Stimulated activated CD8-positive, alpha-beta memory T cell treated with anti-CD3 and anti-CD28 coated beads, Interleukin-4, amount 100 ng/mL, for 48 hours (primary cell): Measurements from ENCODE around the gene ATAD3B.
A peak's percentile ranks its signal among the peaks of the same experiment; 100 is the strongest.
"Not testable (repeated sequence)": the region's sequence is repeated elsewhere in the genome, so short reads cannot be mapped to it uniquely, and the experiment has no call there.

Experiments used
- DNase-seq: peaks from one replicate; pipeline ENCODE4 v3.0.0-alpha.2; 2020

ATAD3B gene

DNA sequence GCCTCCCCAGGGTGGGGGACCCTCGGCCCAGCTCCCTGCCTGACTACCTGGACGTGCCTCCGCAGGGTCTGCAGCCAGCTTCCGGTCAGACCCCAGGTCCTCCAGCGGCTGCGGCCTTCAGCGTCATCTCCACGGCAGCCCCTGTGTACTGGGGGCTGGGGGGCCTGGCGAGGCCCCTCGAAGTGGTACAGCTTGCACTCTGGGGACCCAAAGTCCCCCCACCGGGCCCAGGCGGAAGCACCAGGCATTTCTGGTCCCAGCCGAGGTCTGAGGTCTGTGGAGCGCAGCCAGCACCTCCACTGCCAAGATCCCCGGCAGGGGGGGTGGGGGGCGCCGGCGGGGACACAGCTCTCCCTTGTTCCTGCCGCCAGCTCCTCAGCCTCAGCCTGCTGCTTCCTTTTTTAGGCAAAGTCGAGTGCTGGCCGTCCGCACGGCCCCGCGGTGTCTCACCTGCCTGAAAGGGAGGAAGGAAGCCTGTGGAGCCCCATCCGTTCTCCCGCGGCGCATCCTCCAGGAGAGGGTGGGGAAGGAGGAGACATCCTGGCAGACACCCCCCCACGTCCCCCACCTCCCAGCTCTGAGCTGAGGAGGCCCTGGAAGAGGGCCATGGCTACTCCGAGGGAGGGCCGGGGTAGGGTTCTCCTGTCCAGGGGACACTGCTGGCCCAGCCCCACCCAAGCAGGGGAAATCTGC lies 37.3 kb upstream of the ATAD3B start:
- DNase-seq = peak; percentile 40

DNA sequence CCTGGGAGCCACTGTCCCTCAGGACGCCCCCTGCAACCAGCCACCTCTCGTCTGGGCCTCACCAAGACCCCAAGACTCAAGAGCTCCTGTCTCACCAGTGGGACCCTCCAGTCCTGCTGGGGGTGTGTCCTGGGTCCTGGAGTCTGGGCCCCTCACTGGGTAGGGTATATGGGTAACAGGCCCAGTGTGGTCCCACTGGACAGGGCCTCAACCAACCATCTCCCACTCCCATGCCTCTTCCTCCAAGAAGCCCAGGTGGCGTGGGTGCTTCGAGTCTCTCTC lies 36.8 kb upstream of the ATAD3B start:
- no peak for DNase-seq

DNA sequence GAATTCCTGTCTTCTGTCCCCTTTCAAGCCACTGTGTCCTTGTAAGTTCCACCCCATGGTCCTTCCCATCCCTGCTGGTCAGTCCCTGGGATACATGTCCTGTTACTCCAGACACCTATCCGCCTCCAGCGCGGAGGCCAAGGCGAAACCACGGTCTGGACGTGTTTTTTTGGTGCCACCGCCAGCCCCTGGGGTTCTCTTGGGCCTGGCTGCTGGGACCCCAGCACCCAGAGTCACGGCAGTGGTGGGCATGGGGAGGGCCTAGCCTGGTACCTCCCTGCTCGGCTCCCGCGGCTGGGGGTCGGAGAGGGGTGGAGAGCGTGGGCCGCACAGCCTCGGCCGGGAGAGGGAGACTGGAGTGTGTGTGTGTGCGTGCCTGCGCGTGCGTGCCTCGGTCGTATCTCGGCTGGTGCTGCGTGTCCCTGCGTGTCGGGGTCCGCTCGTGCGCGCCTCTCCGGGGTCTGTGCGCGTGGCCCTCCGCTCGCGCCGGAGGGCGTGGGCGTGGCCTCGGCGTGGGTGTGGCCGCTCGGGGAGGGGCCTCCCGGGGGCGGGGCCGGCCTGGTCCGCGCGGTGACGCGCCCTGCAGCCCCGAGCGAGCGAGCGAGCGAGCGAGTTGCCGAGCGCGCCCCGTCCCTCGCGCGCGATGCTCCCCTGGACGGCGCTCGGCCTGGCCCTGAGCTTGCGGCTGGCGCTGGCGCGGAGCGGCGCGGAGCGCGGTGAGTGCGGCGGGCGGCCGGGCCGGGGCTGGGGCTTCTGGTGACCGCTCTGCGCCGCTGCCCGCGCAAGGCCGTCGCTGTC lies 36.3 kb upstream of the ATAD3B start, which contains the start of gene VWA1:
TSS of gene VWA1 (plus strand) at position 585 of the 798 bp plus-strand sequence. CDS start at position 644, 59 bp downstream.
- peak; percentile 86 for DNase-seq

DNA sequence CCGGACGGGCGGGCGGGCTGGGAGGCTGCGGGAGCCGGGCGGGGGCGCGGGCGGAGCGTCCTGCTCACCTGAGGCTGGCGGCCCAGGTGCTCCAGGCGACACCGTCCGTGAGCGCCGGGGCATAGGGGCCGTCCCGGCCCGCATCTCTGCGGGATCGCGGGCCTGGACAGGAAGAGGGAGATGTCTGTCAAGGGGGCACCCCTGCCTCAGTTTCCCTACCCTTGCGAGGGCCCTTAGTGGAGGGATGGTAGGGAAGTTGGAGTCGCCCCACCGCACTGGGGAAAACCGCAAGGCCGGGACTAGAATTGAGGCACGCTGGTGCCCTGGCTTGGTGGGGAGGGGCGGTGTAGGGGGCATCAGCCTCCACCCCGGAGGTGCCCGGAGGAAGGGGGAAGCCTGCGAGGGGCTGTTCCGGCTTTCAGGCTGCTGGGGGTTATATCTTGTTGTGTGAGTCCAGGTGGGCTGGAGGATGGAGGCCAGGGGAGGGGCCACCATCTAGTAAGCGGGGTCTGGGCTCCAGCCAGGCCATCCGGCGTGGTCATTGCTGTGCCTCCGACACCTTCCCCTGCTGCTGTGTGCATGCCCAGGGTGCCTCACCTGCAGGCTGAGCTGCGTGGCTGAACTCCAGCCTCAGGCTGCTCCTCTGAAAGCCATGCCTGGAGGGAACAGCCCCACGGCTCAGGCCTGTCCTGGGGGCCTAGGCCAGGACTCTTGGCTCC lies 35.5 kb upstream of the ATAD3B start:
- no peak for DNase-seq

DNA sequence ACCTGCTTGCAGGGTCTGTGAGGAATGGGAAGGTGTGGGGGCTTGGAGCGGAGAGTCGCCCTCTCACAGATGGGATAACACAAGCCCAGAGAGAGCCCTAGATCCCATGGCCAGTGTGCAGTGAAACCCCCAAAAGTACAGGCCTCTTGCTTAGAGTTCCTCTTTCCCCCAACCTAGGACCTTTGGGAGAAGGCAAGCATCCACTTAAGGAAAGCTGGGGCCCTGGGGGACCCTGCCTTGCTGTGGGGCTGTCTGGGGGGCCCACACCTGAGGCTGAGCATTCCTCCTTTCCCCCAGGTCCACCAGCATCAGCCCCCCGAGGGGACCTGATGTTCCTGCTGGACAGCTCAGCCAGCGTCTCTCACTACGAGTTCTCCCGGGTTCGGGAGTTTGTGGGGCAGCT lies 34.9 kb upstream of the ATAD3B start:
- DNase-seq = no peak

DNA sequence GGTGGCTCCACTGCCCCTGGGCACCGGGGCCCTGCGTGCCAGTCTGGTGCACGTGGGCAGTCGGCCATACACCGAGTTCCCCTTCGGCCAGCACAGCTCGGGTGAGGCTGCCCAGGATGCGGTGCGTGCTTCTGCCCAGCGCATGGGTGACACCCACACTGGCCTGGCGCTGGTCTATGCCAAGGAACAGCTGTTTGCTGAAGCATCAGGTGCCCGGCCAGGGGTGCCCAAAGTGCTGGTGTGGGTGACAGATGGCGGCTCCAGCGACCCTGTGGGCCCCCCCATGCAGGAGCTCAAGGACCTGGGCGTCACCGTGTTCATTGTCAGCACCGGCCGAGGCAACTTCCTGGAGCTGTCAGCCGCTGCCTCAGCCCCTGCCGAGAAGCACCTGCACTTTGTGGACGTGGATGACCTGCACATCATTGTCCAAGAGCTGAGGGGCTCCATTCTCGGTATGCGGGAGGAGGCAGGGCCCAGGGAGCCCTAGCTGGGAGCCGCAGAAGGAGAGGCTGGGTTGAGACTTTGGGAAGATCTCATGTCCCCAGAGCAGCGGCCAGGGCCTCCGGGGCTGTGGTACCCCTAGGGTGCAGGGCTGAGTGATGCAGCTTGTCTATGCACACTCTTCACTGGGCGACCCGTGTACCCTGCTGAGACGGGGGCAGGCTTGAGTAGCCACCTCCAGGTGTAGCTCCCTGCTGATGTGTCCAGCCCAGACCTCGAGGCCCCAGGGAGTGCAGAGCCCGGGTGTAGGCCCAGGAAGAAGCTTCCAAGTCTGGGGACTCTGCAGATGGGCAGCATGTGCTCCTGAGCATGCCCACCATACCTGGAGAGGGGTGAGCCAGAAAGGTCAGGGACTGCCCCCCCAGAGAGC lies 34.3 kb upstream of the ATAD3B start:
- DNase-seq = no peak

DNA sequence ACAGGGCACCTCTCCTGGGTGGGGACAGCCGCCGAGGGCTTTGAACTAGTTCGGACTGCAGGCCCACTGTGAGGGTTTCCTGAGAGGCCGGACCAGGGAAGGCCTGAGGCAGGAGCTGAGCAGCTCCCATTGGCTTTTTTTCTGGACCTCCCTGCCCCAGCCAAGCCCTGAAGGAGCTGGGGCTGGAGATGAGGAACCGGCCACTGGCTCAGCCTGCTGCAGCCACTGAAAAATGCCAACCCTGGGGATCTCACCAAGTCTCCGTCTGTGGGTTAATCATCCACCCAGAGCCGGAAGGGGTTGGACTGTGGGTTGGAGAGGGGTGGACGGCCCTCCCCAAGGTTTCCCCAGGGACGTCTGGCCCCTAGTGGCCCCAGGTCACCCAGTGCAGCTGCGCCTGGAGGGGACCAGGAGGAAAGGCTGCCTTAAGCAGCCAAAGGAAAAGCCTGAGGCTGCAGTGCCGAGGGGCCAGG lies 33.6 kb upstream of the ATAD3B start:
- DNase-seq = no peak

DNA sequence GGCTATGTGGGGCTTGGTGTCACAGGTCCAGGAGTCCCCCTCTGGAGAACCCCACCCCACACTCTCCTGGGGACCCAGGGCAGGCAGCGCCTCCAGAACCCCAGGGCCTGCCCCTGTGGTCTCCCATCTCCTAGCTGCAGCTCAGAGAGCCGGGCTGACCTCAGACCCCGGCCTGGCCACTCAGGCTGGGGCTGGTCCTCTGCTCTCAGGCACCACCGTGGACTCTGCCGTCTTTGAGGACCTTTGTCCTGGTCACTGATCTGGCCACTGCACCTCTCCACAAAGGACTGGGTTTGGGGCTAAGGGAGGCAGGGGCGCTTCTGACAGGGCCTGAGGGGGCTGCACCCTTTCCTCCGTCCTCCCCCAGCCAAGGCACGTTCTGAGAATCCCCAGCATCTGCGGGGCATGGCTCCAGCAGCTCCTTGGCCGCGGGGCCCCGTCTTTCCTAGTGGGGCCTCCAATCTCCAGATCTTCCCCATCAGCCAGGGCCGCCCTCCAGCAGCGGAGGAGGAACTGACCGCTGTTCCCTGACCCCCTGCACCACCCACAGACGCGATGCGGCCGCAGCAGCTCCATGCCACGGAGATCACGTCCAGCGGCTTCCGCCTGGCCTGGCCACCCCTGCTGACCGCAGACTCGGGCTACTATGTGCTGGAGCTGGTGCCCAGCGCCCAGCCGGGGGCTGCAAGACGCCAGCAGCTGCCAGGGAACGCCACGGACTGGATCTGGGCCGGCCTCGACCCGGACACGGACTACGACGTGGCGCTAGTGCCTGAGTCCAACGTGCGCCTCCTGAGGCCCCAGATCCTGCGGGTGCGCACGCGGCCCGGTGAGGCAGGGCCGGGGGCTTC lies 32.8 kb upstream of the ATAD3B start:
- DNase-seq = no peak

DNA sequence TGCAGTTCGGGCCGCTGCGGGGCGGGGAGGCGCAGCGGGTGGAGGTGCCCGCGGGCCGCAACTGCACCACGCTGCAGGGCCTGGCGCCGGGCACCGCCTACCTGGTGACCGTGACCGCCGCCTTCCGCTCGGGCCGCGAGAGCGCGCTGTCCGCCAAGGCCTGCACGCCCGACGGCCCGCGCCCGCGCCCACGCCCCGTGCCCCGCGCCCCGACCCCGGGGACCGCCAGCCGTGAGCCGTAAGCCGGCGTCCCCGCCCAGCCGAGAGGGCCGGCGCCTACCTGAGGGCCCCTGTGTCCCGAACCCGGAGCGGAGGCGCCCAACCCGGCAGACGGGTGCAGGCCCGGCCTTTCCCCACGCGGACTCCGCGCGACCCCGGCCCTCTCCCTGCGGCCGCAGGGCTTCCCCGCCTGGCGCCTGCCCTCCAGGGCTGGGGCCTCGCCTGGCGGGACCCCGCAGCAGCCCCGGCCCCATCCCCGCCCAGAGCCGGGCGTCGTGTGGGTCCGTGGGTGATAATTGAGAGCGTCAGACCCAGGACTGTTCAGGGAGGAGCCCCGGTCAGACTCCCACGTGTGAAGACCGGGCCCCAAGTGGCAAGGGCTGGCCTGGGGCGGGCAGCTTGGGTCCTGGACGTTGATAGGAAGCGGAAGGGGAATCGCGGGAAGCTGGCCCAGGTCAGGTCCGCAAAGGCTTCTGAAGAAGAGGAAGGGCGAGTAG lies 31.9 kb upstream of the ATAD3B start:
- DNase-seq = no peak

DNA sequence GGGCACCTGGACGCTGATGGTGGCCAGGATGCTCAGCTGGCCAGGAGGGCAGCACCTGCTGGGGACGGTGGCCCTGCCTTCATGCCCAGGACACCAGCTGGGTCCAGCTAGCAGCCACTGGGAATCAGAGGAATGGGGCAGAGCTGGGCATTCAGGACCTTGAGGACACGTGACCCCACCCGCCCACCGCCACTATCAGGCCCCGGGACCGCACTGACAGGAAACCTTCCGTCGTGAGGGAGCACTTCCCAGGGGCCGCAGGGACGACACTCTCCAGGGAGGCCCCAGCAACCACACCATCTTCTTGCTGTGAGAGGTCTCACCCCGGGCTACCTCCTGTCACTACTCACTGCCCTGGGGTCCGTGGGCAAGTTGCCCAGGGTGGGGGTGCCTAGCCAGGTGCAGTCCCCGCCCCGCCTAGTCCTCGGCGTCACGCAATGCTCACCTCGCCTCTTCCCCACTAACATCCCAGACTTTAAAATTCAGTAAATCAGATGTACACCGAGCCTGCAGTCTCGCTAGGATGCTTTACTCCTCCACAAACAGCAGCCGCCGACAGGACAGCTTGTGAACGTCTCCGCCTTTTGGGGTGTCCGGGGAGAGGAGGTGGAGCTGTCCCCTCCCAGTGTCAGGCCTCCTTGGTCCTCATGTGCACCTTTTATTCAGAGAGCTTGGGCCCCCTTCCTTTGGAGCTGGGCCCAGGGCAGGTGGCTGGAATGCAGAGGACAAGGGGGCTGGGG lies 31.1 kb upstream of the ATAD3B start:
- DNase-seq = no peak

DNA sequence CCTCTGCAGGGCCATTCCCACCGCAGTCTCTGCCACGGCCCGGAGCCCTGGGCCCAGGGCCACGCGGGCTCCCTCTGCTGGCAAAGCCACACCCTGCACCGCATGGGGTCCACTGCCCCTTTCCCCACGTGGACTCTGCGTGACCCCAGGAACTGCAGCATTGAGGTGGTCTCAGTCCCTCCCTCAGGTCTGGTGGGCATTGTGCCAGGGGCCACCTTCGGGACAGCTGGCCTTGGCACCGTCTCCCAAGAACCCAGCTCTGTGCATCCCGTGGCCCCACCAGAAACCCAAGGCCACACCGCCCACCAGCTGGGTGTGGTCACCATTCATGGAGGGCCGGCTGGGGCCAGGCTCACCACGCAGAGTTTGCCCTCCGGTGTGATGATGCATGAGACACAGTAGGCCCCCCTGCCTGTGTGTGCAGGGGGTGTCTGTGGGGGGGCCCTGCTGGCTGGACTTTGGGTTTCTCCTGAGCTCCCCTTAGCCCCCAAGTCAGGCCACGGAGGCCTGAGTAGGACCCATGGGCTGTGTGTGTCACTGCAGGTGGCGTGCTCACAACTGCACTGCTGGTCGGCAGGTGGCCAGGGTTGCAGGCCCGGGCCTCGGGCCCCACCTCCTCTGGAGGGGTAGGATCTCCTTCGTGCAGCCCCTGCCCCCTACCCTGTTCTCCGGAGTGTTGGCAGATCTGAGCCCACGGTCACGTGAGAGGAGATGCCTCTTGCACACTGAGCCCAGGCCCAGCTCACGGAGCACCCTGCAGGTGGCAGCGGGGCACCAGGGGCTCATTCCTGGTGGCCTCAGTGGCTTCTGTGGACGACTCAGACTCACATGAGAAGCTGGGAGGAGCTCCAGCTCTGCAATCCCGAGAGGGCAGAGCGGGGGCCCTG lies 30.3 kb upstream of the ATAD3B start:
- DNase-seq = peak; percentile 84

DNA sequence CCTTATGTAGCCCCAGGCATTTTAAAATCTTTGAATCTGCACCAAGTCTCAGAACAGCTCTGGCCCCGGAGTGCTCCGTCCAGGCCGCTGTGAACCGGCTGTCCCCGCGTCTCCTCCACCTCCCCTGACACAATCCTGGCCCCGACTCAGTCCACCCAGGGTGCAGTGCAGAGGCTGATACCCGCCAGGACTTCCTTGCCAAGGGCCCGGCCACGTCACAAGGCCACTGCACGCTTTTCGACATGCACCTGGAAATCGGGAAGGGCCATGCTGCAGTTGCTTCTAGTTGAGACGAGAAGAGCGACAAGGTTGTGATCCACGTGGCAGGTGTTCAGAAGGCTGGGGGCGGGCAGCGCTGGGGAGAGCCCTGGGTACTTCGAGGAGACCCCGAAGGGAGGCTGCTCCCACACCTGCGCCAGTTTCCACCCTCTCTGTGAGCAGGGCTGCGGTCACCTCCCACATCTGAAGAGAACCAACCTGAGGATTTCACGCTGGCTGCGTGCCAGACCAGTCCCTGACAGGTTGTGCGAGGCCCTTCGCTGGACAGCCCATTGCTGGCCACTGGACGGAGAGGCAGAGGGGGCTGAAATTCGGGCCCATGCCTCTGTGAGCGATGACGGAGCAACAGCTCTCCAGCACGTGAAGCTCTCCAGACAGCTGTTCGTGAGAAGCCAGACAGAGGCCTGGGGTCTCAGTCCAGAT lies 29.3 kb upstream of the ATAD3B start:
- no peak for DNase-seq

DNA sequence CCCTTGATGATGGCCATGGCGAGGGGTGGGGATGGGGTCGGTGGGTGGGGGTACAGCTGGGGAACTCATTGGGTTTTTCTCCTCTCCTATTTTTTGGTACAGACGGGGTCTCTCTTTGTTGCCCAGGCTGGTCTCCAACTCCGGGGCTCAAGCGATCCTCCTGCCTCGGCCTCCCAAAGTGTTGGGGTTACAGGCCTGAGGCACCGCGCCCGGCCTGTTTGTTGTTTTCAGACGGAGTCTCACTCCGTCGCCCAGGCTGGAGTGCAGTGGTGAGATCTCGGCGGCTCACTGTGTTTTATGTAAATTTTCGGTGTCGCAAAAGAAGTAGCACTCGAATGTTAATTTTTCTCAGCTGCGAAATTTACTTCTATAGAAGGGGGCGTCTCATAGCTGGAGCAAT lies 24.9 kb upstream of the ATAD3B start:
- not testable (repeated sequence) for DNase-seq

DNA sequence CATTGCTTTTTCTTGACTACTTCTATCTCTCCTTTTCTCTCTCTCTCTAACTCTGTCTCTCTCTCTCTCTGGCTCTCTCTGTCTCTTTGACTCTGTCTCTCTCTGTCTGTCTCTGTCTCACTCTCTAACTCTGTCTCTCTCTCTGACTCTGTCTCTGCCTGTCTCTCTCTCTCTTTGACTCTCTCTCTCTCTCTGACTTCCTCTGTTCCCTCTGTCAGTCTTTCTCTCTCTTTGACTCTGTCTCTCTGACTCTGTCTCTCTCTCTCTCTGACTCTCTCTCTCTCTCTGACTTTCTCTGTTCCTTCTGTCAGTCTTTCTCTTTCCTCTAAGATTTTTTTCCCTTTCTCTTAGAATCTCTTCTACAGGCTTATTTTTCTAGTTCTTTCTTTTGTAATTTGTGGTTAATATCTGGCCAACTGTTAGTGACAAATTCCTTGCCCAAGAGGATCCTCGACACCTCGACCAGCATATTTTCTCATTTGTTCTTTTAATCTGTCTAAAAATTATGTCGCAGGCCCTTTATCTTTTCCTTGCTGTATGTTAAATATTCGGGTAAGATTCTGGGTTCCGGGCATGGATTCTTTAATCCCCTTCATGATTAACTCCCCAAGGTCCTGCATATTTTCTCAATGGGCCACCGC lies 22.3 kb upstream of the ATAD3B start, which contains the start of gene ATAD3C:
TSS of gene ATAD3C (plus strand) at position 591 of the 641 bp plus-strand sequence. CDS start 995 bp downstream, outside the sequence.
- DNase-seq = no peak

DNA sequence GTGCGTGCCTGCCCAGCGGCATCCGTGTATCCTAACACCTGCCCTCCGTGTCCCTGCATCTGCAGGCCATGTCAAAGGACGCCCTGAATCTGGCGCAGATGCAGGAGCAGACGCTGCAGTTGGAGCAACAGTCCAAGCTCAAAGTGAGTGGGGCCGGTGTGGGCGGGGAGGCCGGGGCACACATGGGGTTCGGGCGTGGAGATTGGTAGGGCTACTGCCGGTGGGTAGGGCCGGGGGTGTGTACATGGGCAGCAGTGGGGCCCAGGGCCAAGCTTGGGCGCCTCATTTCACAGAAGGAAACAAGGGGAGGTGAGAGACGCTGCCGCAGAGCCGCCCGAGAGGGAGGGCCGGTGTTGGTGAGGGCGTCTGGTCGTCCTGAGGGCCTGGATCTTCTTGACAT lies 20.9 kb upstream of the ATAD3B start:
- not testable (repeated sequence) for DNase-seq

DNA sequence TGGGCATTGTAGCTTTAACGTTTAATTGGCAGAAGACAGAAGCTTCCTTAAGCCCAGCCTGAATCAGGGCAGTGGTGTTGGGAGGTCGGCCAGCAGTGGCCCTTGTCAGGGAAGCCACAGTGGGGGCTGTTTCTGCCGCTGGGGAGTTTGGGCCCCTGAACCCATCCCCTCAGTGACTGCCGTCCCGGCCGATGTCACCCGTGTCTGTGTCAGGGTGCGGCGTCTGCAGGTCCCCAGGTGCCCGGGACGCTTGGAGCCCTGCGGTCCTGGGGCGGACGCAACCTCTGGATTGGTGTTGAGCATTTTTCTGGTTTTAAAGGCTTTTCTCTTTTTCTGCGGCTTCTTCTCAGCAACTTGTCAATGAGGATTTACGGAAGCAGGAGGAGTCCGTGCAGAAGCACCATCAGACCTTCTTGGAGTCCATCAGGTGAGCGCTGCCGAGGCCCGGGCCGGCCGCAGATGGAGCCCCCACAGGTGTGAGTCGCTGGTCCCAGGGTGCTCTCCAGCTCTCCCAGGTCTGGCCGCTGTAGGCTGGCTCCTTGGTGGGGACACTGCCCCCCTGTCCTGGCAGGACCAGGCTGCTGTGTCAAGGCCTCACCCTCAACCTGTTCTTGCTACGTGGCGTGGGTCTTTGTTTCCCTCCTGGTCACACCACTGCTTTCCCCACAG lies 19.7 kb upstream of the ATAD3B start:
- DNase-seq = no peak

DNA sequence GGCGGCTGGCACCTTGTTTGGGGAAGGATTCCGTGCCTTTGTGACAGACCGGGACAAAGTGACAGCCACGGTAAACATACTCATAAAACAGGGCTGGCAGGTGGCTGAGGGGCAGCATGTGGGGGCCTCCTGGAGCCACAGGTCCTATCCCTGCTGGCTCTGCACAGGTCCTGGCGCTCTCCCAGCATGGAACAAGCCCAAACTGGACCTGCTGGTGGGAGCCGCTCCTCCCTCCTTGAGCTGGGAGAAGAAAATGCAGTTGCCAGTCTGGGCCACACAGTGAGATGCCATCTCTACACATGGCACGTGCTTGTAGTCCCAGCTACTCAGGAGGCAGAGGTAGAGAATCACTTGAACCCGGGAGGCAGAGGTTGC lies 19.2 kb upstream of the ATAD3B start:
- not testable (repeated sequence) for DNase-seq
